ENCODE data around the gene POU2F3.

DNA sequence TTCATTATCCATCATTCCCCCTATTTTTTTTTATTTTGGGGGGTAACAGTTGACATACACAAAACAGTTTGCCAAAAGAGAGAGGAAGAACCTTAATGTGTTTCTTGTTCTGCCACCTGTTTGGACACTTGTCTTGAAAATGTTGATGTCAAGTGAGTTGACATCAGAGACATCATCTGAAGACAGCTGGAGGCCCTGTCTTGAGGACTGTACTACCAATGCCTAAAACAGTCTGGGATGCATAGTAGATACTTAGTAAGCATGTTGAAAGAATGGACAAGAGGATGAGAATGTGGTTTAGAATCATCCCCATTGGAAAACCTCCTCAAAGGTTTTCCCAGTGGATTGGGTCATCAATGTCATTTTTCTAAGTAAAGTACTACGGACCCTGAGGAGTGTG, 93.9 kb downstream of the POU2F3 start:
- TF ChIP-seq, protein P1, sequence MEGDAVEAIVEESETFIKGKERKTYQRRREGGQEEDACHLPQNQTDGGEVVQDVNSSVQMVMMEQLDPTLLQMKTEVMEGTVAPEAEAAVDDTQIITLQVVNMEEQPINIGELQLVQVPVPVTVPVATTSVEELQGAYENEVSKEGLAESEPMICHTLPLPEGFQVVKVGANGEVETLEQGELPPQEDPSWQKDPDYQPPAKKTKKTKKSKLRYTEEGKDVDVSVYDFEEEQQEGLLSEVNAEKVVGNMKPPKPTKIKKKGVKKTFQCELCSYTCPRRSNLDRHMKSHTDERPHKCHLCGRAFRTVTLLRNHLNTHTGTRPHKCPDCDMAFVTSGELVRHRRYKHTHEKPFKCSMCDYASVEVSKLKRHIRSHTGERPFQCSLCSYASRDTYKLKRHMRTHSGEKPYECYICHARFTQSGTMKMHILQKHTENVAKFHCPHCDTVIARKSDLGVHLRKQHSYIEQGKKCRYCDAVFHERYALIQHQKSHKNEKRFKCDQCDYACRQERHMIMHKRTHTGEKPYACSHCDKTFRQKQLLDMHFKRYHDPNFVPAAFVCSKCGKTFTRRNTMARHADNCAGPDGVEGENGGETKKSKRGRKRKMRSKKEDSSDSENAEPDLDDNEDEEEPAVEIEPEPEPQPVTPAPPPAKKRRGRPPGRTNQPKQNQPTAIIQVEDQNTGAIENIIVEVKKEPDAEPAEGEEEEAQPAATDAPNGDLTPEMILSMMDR (IDR thresholded peaks at IDR 0.05; ENCODE audit: low read depth, low read length) = no peak
- TF ChIP-seq MYC (IDR thresholded peaks at IDR 0.05; ENCODE audit: low read depth, low read length) (no peak), POLR2A (IDR thresholded peaks at IDR 0.05; ENCODE audit: extremely low read depth, insufficient read length) (no peak)

Data from NB4 (cell line).